NCI-H187 (cell line): Measurements from ENCODE around the gene PLCG2.

Experiments used
- DNase-seq, 2 experiments: peaks; one replicate each; lab custom pipeline; 2025; lab: John Stamatoyannopoulos, UW

Gene PLCG2

GRCh38 chr16:81843683-81844082, 64.6 kb downstream of the PLCG2 start:
- DNase-seq = no peak

DNA sequence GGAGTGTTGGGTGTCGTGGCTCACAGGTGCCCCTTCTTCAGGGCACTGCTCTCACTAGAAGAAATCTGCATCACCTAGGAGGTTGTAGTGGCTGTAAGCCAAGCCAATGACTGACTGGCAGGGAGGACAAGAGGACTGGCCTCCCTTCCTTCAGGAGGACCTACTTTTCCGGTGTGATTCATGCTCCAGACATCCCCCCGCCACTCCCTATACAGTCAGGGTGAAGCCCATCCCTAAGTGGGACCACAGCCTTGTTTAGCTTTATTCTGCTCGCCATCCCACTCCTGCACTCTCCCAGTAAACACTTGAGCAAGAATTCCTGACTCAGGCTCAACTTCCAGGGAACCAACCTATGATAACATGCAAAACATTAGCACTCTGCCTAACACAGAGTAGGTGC, 67.0 kb downstream of the PLCG2 start:
- no peak for DNase-seq

GRCh38 chr16:81848306-81848853, 69.3 kb downstream of the PLCG2 start:
- no peak for DNase-seq

- no peak for DNase-seq
Observed at GRCh38 chr16:81850197-81850944, 71.3 kb downstream of the PLCG2 start.

DNA sequence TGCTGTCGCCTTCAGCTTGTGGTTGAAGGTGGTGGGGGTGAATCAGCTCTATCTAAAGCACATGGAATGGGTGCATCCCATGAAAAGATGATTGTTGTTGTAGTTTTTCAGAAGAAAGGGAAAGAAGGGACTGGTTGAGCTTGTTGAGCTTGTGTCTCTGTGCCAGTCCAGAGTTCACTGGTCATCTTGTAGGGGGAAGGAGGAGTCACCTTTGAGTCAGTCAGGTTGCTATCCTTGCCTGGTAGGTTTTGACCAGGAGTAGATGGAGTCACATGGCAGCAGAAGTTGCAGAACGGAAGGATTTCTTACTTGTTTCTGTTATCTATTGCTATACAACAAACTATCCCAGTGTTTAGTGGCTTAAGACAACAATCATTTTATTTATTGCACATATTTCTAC, 73.3 kb downstream of the PLCG2 start:
- DNase-seq = no peak

DNA sequence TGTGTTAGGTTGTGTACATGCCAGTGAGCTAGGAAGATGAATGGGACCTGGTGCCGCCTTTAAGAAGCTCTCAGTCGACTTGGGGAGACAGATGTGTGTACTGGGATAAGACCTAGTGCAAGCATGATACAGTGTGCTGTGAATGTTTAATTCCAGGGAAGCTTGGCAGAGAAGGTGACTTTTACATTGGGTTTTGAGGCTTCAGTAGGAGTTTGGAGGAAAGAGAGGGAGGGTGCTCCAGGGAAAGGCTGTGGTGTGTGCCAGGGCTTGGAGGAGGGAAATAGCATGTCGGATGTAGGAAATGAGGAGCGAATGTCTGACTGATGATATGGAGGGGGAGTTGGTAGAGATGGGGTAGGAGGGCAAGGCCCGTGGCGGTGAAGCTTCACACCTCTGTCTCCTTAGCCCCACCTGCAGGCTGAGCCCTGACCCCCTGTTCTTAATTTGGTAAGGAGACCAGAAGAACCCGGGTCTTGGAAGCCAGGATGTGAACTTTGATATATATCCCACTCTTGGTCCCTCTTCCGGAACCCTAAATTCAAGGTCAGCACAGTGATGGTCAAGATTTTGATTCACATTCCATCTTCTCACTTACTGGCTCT, 76.6 kb downstream of the PLCG2 start:
- DNase-seq = no peak

- DNase-seq = no peak
Observed at GRCh38 chr16:81860287-81861266, 81.5 kb downstream of the PLCG2 start.

DNA sequence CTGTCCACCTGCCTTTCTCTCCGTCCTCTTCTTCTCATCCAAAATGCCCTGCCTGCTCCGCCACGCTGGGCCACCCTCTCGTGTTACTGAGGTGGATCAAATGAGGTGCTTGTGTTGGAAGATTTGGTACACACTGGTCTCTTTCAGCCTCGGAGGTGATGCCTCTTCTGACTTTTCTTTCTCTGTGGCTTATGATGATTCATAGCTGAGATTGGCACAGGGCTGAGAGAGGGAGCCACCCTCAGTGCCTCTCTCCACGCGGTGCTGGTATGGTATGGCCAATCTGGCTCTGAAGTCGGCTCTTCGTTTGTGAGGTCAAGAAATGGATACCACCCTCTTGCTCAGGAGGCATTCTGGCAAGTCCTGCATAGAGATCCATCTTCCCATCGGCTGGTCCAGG, 82.4 kb downstream of the PLCG2 start:
- DNase-seq = no peak

DNA sequence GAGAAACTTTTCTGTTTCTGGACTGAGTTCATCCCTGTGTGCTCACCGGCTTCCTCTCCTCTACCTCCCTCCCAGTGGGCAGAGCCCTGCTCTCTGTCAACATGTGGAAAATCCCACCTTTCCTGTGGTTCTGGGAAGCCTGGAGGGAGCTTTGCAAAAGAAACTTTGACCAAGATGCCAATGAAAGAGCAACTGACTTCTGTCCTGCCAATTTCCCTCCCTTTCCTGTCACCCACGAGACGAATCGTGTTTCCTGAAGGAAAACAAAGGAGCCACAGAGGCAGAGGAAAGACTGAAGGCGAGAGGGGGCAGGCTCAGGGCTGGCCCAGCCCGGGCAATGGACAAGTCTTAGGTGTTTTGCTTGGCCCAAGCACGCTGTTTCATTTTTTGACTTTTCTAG, 82.8 kb downstream of the PLCG2 start:
- no peak for DNase-seq

DNA sequence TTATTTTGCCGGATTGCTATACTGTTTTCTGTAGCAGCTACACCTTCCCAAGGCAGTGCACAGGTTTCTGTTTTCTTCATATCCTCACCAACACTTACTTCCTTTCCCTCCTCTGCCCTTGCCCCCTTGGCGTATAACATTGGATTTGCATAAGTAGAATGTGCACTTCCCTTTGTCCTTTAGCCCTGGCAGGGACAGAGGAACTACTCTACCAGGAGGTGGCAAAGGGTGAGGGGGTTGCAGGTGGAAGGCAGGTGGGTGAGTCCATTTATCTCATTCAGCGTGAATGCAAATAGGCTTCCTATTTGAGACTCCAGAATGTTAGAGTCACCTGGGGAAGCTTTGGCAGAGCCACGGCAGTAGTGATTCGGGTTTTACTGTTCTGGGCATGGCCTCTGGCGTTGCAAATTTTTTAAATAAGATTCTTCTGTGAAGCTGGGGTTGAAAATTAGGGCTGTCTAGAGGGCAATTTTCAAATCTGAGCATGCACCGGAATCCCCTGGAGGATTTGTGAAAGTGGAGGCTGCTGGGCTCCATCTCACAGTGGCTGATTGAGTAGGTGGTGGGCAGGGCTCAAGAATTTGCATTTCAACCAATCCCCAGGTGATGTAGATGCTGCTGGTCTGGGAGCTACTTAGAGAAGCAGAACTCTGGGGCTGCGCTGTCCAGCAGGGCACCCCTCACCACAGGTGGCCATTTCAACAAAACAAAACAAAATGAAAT, 84.7 kb downstream of the PLCG2 start:
- DNase-seq = no peak

GRCh38 chr16:81864646-81865382, 85.7 kb downstream of the PLCG2 start:
- DNase-seq = no peak

DNA sequence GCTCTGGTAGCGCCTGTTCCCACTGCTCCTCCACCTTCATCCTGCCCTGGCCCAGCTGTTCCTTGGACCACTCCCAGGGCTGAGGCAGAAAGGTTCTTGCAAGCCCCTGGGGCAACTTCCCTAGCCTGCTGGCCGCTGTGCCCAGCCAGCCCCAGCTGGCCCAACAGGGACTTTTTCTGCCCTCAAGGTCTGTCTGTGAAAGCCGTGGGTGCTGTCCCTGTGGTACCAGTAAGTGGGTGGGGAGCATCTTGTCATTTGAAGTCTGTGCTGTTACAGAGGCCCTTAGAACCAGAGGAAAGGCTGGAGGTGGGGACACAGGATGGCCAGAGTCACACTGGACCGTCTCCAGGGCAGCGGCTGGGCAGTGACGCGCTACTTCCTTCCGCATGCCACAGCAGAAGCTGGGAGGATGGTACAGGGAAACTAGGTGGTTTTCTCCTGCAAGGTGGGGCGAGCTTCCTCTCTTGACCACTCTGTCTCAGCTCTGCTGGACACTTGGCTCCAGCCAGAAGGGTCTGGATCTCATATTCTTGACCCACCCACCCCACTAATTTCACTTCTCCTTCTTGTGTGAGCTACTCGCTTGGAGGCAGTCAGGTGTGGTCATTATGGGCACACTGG, 87.8 kb downstream of the PLCG2 start:
- no peak for DNase-seq

- DNase-seq = no peak
Observed at GRCh38 chr16:81868057-81868748, 89.1 kb downstream of the PLCG2 start.

DNA sequence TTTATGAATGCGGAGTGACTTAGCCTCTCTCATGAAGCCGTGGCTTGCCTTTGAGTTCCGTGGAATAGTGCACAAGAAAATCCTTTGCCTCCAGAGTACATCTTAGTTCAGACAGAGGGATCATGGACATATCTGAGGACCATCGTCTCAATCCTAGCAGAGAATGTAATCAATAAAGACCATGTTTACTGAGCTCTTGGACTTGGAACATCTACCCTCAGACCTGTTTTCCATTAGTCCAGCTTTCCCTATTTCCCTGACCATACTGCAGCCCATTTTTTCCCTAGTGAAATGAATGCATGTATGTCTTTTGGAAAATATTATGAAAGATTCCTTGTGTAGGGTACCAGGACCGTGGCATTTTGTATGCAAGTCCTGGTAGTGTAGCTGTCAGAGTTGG, 90.2 kb downstream of the PLCG2 start:
- no peak for DNase-seq

DNA sequence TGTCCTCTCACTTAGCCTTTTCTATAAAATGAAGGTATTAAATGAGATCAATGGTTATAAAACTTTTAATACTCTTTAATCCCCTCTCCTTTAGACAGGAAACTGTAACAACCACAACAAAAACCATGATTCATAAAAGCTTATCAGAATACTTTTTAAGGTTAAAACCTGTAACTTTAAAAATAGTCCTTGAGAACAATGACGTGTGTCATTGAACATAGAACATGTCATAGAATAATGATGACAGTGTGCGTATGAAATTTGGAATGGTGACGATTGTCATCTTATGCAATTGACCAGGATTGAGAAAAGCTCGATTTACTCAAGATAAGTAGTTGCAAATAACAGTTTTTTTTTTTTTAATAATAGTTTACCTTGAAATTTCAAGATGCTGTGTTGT, 94.1 kb downstream of the PLCG2 start:
- DNase-seq = no peak

DNA sequence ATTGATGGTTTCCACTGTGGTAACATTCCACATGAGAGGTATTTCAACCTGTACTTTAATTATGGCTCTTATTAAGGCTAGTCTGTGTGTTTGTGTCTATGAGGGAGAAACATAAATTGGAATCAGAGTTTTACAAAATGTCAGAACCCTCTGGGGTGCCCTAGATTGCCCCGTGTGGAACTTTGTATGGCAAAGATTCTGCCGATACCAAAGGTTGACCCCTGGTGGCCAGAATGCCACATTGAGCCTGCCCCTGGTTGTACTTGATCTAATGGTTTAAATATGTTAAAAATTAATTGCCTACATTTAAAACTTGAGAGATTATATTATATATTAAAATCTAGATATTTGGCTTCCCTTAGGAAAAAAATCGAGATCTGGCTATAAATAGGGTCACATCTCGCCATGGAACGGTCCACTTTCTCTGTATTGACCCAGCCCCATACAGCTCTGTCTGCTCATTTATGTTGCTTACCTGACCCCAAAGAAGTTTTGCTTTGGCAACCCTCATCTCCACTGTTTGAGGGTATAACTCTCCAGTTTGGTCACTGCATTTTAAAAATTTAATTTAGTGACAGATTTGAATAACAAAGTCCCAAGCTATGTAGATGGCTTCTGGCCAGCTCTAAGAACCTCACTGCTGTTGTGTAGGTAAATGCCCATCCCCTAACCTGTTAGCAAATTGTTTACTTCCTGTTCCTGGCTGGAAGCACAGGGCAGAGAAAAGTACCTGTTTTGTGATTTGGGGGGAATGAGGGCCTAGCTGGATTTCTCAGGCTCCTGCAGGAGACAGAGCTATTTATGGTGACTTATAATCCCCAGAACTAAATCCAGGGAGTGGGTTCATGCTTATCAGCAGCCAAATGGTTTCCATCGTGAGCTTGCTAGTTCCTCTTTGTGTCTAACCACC, 95.0 kb downstream of the PLCG2 start:
- DNase-seq = no peak

- DNase-seq = no peak
Observed at GRCh38 chr16:81875461-81875860, 96.4 kb downstream of the PLCG2 start.

DNA sequence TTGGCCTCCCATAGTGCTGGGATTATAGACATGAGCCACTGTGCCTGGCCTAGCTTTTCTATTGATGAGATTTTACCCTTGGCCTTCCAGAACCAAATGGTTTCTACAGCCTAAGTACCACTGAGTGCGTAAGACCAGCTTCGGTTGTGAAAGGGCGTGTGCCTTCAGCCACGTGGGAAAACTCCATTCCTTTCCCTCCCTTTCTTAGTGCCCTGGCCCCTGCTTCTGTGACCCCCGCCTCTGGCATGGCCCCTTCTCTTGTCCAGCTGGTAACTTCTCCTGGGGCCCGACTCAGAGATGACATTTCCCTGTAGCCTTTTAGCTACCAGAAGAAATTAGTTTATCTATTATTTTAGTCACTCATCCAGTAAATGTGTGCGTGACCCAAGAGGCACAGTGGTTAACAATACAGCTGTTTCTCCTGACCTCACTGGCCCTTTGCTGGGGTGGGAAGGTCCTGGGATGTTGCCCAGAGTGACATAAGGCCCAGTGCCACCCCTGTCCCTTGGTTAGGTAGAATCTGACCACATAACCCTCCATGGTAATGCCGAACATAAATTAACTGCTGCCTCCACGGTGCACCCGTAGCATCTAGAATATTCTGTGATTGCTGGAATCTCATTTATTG, 97.3 kb downstream of the PLCG2 start:
- DNase-seq = no peak
